ENCODE measurements around the gene PRKAG2.

GRCh38 chr7:151688236-151688780 lies 188.6 kb downstream of the PRKAG2 start:
- TF ChIP-seq EZH2 (IDR thresholded peaks at IDR 0.05; ENCODE audit: borderline replicate concordance, low read length) (no peak), CTCF (IDR thresholded peaks at IDR 0.05; ENCODE audit: low read length) (no peak)

All from OCI-LY1 (cell line).